Measurements from ENCODE around the gene VASN. TPM values are rescaled to one million over a fixed set of nuclear protein-coding genes. Genes with fewer than 3 reads are reported as not detected.
A peak's percentile ranks its signal among the peaks of the same experiment; 100 is the strongest.

The VASN gene
- total RNA-seq, 1 donor from 2014 or later = 62.7 TPM

- DNase-seq (ENCODE audit: extremely low spot score, unreplicated experiment) = peak; percentile 97
- no peaks in the 10 kb centered on the region for H3K36me3 Mint-ChIP-seq (ENCODE audit: unreplicated experiment)
- no peak for TF ChIP-seq CTCF (IDR thresholded peaks at IDR 0.05)
- H3K4me1 Mint-ChIP-seq (ENCODE audit: unreplicated experiment) = peaks cover 20% of the 10 kb centered on the region
- peak within 1 kb of the TSS; percentile 100 for H3K27ac Mint-ChIP-seq (ENCODE audit: unreplicated experiment)
- peak within 1 kb of the TSS; percentile 91 for H3K4me3 Mint-ChIP-seq (ENCODE audit: unreplicated experiment)
- no peaks in the 10 kb centered on the region for H3K9me3 Mint-ChIP-seq (ENCODE audit: unreplicated experiment)
- H3K27me3 Mint-ChIP-seq (ENCODE audit: unreplicated experiment) = no peaks in the 10 kb centered on the region
These were observed 53.9 kb downstream of the VASN start, which contains the start of gene DNAJA3 for GRCh38 chr16:4425378-4426020. Gene DNAJA3 (plus strand): TSS chr16:4425868. CDS start chr16:4425882, 14 bp downstream.

GRCh38 chr16:4426021-4426684 is 54.5 kb downstream of the VASN start:
- Mint-ChIP-seq H3K9me3 (ENCODE audit: unreplicated experiment) (no peaks in the 10 kb centered on the region), H3K36me3 (ENCODE audit: unreplicated experiment) (no peaks in the 10 kb centered on the region), H3K4me3 (ENCODE audit: unreplicated experiment) (peak overlapping the region; percentile 91), H3K4me1 (ENCODE audit: unreplicated experiment) (peaks cover 20% of the 10 kb centered on the region), H3K27ac (ENCODE audit: unreplicated experiment) (peak overlapping the region; percentile 100), H3K27me3 (ENCODE audit: unreplicated experiment) (no peaks in the 10 kb centered on the region)
- no peak for DNase-seq (ENCODE audit: extremely low spot score, unreplicated experiment)
- TF ChIP-seq CTCF (IDR thresholded peaks at IDR 0.05) = no peak

- Mint-ChIP-seq H3K4me3 (ENCODE audit: unreplicated experiment) (peak overlapping the region; percentile 91), H3K27ac (ENCODE audit: unreplicated experiment) (peak overlapping the region; percentile 100), H3K36me3 (ENCODE audit: unreplicated experiment) (no peaks in the 10 kb centered on the region), H3K4me1 (ENCODE audit: unreplicated experiment) (peaks cover 20% of the 10 kb centered on the region), H3K27me3 (ENCODE audit: unreplicated experiment) (no peaks in the 10 kb centered on the region), H3K9me3 (ENCODE audit: unreplicated experiment) (no peaks in the 10 kb centered on the region)
- TF ChIP-seq CTCF (IDR thresholded peaks at IDR 0.05) = no peak
- no peak for DNase-seq (ENCODE audit: extremely low spot score, unreplicated experiment)
These were observed 55.2 kb downstream of the VASN start for GRCh38 chr16:4426722-4427372.

GRCh38 chr16:4428500-4428899 is 56.9 kb downstream of the VASN start:
- Mint-ChIP-seq H3K4me3 (ENCODE audit: unreplicated experiment) (peak overlapping the region; percentile 6), H3K4me1 (ENCODE audit: unreplicated experiment) (peaks cover 20% of the 10 kb centered on the region), H3K27me3 (ENCODE audit: unreplicated experiment) (no peaks in the 10 kb centered on the region), H3K27ac (ENCODE audit: unreplicated experiment) (no peak overlapping the region), H3K36me3 (ENCODE audit: unreplicated experiment) (peaks cover 1% of the 10 kb centered on the region), H3K9me3 (ENCODE audit: unreplicated experiment) (no peaks in the 10 kb centered on the region)
- DNase-seq (ENCODE audit: extremely low spot score, unreplicated experiment) = no peak
- TF ChIP-seq CTCF (IDR thresholded peaks at IDR 0.05) = no peak

GRCh38 chr16:4431023-4431422 is 59.4 kb downstream of the VASN start:
- no peak for TF ChIP-seq CTCF (IDR thresholded peaks at IDR 0.05)
- DNase-seq (ENCODE audit: extremely low spot score, unreplicated experiment) = no peak
- Mint-ChIP-seq H3K4me1 (ENCODE audit: unreplicated experiment) (peaks cover 14% of the 10 kb centered on the region), H3K36me3 (ENCODE audit: unreplicated experiment) (peaks cover 6% of the 10 kb centered on the region), H3K27me3 (ENCODE audit: unreplicated experiment) (no peaks in the 10 kb centered on the region), H3K27ac (ENCODE audit: unreplicated experiment) (no peak overlapping the region), H3K4me3 (ENCODE audit: unreplicated experiment) (no peak overlapping the region), H3K9me3 (ENCODE audit: unreplicated experiment) (no peaks in the 10 kb centered on the region)

Data from osteocyte (in vitro differentiated cells).